ACHN (cell line): ENCODE data around the gene COA1.
"Not testable (repeated sequence)": the region's sequence is repeated elsewhere in the genome, so short reads cannot be mapped to it uniquely, and the experiment has no call there.

Experiments
- DNase-seq: peaks from one replicate; pipeline ENCODE4 v3.0.0-alpha.2; 2015
- in situ Hi-C: cut with HindIII; loops from 2 replicates; pipeline ENCODE4 v1.10.0; 2017; ENCODE audit warnings: low sequenced_read_pairs, low pct_ligation_motif_present, low pct_unique_long_range_greater_than_20kb

Gene COA1

GRCh38 chr7:43729214-43729923 is at the start of gene COA1:
COA1 (minus strand) TSS chr7:43729523; CDS start chr7:43648614, 80,909 bp downstream.
- in situ Hi-C loops = no loop called here
- DNase-seq = peak; percentile 96

GRCh38 chr7:43778293-43779044 is 49.1 kb upstream of the COA1 start:
- in situ Hi-C loops = not testable (repeated sequence)

DNA sequence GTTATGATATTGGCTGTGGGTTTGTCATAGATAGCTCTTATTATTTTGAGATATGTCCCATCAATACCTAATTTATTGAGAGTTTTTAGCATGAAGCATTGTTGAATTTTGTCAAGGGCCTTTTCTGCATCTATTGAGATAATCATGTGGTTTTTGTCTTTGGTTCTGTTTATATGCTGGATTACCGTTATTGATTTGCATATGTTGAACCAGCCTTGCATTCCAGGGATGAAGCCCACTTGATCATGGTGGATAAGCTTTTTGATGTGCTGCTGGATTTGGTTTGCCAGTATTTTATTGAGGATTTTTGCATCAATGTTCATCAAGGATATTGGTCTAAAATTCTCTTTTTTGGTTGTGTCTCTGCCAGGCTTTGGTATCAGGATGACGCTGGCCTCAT is 45.9 kb upstream of the COA1 start:
- DNase-seq, in situ Hi-C loops: not testable (repeated sequence)

More at GRCh38 chr7:43778293-43779044, 49.1 kb upstream of the COA1 start:
- not testable (repeated sequence) for DNase-seq

GRCh38 chr7:43773268-43773667 is 43.9 kb upstream of the COA1 start:
- in situ Hi-C loops, DNase-seq: not testable (repeated sequence)

- DNase-seq = no peak
- in situ Hi-C loops = no loop called here
Measured at GRCh38 chr7:43771573-43771972, 42.2 kb upstream of the COA1 start.

DNA sequence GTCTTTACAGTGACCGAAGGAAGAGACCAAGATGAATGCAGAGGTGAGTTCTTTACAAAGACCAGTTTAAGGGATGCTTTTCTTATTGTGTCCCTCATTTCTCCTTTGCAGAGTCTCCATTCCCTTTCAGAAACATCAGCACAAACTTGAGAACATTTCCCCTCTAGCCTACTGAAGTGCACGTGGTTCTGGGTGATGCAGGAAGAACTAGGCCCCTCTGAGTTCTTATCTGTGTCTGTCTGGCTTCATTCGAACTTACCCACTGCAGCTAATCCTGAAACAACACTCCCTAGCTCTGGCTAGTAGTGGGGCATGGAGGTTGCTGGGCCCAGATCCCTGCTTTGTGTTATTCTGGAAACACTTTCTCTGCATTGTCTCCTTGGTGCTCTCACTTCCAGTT is 41.8 kb upstream of the COA1 start:
- in situ Hi-C loops = no loop called here
- DNase-seq = no peak

DNA sequence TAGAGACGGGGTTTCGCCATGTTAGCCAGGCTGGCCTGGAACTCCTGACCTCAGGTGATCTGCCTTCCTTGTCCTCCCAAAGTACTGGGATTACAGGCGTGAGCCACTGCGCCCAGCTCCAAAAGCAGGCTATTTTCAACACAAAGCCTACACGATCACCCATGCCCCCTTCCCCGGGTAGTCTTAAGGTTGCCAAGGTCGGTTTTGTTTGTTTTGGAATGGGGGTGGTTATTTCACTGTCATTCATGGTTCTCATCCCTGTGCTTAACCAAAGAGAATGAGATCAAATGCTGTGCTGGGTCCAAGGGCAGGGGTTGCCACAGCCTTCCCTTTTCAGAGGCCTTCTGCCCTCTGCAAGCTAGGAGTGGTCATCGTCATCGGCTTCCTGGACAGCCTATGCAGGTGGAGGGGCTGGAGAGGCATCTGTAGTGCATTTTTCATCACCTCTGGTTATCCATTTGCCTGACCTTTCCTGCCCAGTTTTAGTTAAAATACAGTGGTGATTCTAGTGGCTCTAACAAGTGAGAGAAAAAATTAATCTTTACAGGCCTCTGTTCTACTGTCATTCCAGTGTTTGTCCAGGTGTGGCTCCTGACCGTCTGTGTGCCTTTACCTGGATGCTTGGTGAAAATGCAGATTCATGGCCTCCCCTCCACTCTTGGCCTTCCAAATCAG is 40.6 kb upstream of the COA1 start:
- no peak for DNase-seq
- in situ Hi-C loops = no loop called here

GRCh38 chr7:43769281-43769680 is 40.0 kb upstream of the COA1 start:
- in situ Hi-C loops = no loop called here

GRCh38 chr7:43768887-43769272 is 39.6 kb upstream of the COA1 start:
- DNase-seq = no peak
- in situ Hi-C loops = no loop called here

More at GRCh38 chr7:43769281-43769680, 40.0 kb upstream of the COA1 start:
- no peak for DNase-seq

DNA sequence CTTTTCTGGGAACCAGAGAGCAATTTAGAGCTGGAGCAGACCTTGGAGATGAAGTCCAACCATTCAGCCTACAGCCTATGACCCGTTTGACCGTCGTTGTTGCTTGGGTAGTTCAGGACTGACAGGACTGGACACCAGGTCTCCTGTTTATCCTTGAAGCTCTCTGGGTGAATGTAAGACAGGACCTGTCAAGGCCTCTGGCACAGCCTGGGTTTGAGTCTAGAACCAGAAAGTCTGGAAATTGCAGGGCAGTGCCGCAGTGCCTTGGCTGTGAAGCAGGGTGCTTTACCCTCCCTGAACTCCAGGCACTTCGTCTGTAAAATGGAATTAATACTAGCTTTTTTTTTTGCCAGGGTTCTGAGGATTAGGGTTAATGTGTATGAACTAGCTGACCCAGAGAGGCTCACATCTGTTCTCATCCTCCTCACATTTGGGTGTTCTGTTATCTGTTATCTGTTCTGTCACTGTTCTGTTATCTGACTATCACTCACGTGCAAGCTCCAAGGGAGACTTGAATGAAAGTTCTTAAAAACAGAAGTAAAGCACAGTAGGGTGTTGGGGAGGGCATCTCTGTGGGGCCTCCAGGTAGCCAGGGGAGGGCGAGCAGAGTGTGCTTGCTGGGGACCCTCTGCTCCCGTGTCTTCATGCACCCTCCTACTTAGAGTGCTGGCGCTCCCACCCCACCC is 39.0 kb upstream of the COA1 start:
- no peak for DNase-seq
- in situ Hi-C loops = no loop called here

- no peak for DNase-seq
- in situ Hi-C loops = no loop called here
Measured at GRCh38 chr7:43767311-43767710, 38.0 kb upstream of the COA1 start.

GRCh38 chr7:43766564-43766963 is 37.2 kb upstream of the COA1 start:
- in situ Hi-C loops = no loop called here
- no peak for DNase-seq

GRCh38 chr7:43764807-43765491 is 35.6 kb upstream of the COA1 start:
- in situ Hi-C loops = no loop called here
- DNase-seq = no peak

DNA sequence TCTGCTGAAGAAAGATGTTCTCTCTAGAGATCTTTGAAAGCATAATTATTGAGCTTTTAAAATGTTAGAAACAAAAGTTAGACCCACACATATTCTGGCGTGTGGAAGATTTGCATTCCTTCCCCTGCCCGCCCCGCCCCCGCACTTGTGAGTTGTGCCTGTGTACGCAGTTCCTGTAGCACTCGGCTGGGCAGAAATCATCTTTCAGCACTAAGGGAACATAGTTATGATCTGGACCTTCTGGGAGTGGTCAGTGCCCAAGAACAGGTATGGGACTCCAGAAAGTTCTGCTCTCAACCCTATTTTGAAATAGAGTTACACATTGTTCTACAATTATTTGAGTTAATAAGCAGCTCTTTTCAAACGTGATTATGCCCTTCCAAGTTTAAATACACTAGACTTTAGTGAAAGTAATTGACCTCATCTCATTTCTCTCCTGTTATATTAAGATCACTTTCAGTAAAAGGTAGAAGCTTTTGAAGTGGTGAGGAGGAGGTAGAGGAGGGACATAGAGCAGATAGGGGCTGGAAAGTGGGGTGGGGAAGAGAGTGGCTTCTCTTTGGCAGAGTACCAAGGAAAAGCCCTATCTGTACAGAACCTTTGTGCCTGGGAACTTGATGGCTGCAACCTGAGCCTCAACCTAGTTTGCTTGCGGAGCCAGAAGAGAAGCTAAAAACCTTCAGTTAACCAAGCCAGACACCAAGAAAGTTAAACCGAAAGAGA is 34.9 kb upstream of the COA1 start:
- DNase-seq = peak; percentile 45
- in situ Hi-C loops = no loop called here

DNA sequence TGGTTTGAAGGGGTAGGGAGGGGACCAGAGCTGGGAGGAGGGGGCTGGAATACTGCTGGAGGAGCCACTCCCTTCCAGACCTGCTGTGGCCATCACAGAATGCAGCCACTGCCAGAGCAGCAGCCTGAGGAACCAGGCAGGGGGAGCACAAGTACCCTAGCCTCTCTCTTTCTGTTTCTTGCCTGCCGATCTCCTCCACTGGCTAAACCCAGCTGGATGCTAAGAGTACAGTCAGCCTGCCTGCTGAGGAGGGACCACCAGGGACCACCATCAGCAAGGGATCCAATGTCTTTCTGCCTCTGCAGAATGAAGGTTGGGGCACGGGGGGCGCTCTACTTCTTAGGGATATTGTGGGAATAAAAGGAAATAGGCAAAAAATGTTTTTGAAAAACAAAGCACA is 33.9 kb upstream of the COA1 start:
- no peak for DNase-seq
- in situ Hi-C loops = no loop called here

- no peak for DNase-seq
- in situ Hi-C loops = no loop called here
Measured at GRCh38 chr7:43761938-43762692, 32.8 kb upstream of the COA1 start.

- DNase-seq = no peak
- in situ Hi-C loops = no loop called here
Measured at GRCh38 chr7:43761382-43761781, 32.1 kb upstream of the COA1 start.
